H1 (cell line): Measurements from ENCODE around the gene RNGTT. TPM values are rescaled to one million over a fixed set of nuclear protein-coding genes. Genes with fewer than 3 reads are reported as not detected.

ENCODE experiments used
- CTCF ChIA-PET: fragments of 300-600 bp; sonication (Branson Sonifier 250); formaldehyde crosslinking; loops from one replicate; lab custom pipeline; 2021; ENCODE audit not compliant: partially characterized antibody; lab: Charles Lee
- POLR2A ChIA-PET: fragments of 300-600 bp; sonication (Branson Sonifier 250); formaldehyde crosslinking; loops from one replicate; lab custom pipeline; 2021; ENCODE audit warnings: inconsistent platforms; ENCODE audit not compliant: partially characterized antibody; lab: Charles Lee
- DNase-seq, 2 experiments: peaks; one replicate each; pipeline versions ENCODE4 v3.0.0 to v3.0.0-alpha.2; 2010 to 2022; ENCODE audit warnings: low spot score in 2 of 2, low read depth in 1 of 2, mixed read lengths in 1 of 2
- FAIRE-seq: peaks from 2 replicates; lab custom pipeline; 2011; peaks lifted over from hg19 to GRCh38; lab: Jason Lieb, UNC
- H2AFZ ChIP-seq: 2 replicates; pipeline ENCODE4 v1.8.1; 2012; ENCODE audit warnings: low read length, inconsistent platforms
- H2AK5ac ChIP-seq: 2 replicates; pipeline ENCODE4 v1.6.1; 2013; ENCODE audit warnings: low read depth, low read length
- H2BK120ac ChIP-seq: replicated peaks from 2 replicates; pipeline ENCODE3; 2013; ENCODE audit warnings: low read depth, low read length, inconsistent platforms
- H2BK12ac ChIP-seq: 2 replicates; pipeline ENCODE4 v1.6.1; 2013; ENCODE audit warnings: low read depth, low read length
- H2BK15ac ChIP-seq: 2 replicates; pipeline ENCODE4 v1.6.1; 2013; ENCODE audit warnings: low read length
- H2BK20ac ChIP-seq: 2 replicates; pipeline ENCODE4 v1.6.1; 2013; ENCODE audit warnings: low read length
- H2BK5ac ChIP-seq: 2 replicates; pipeline ENCODE4 v1.6.1; 2013; ENCODE audit warnings: low read depth, low read length
- H3K14ac ChIP-seq: 2 replicates; pipeline ENCODE4 v1.6.1; 2013; ENCODE audit warnings: inconsistent platforms; ENCODE audit not compliant: insufficient read length
- H3K18ac ChIP-seq: 2 replicates; pipeline ENCODE4 v1.6.1; 2013; ENCODE audit warnings: low read length; ENCODE audit errors: extremely low read depth
- H3K23ac ChIP-seq: 2 replicates; pipeline ENCODE4 v1.6.1; 2013; ENCODE audit warnings: inconsistent platforms; ENCODE audit not compliant: insufficient read length
- H3K23me2 ChIP-seq: 2 replicates; pipeline ENCODE4 v1.6.1; 2013; ENCODE audit warnings: low read depth, low read length
- H3K27ac ChIP-seq: 2 replicates; pipeline ENCODE4 v1.6.1; 2011; ENCODE audit warnings: low read depth, low read length, inconsistent platforms
- H3K27me3 ChIP-seq, 4 experiments: replicated peaks in 1 of 4; 1 replicate in 1 of 4; 2 replicates in 3 of 4; pipeline versions ENCODE4 v1.6.1 to v1.8.1; 2011 to 2013; ENCODE audit warnings: low read length in 3 of 4, mild to moderate bottlenecking in 3 of 4, inconsistent platforms in 2 of 4, mixed read lengths in 2 of 4, moderate library complexity in 1 of 4; ENCODE audit not compliant: control insufficient read depth in 3 of 4, insufficient read depth in 3 of 4; ENCODE audit errors: extremely low read depth in 1 of 4
- H3K36me3 ChIP-seq, 4 experiments: 2 replicates each; pipeline versions ENCODE4 v1.6.1 to v1.8.1; 2011 to 2013; ENCODE audit warnings: mild to moderate bottlenecking in 4 of 4, low read length in 3 of 4, moderate library complexity in 2 of 4, control low read depth in 1 of 4, inconsistent platforms in 1 of 4; ENCODE audit not compliant: insufficient read depth in 4 of 4, control insufficient read depth in 2 of 4
- H3K4ac ChIP-seq: replicated peaks from 2 replicates; pipeline ENCODE3; 2013; ENCODE audit warnings: low read length, low read depth, mixed read lengths, inconsistent platforms; ENCODE audit not compliant: insufficient read length
- H3K4me1 ChIP-seq, 4 experiments: replicated peaks in 1 of 4; 1 replicate in 1 of 4; 2 replicates in 3 of 4; pipeline versions ENCODE4 v1.6.1 to v1.8.1; 2011 to 2013; ENCODE audit warnings: low read length in 3 of 4, inconsistent platforms in 2 of 4, mixed read lengths in 1 of 4; ENCODE audit not compliant: insufficient read depth in 4 of 4, control insufficient read depth in 3 of 4
- H3K4me2 ChIP-seq, 2 experiments: 2 replicates each; pipeline versions ENCODE4 v1.6.1 to v1.8.1; 2011 to 2013; ENCODE audit warnings: low read depth in 2 of 2, low read length in 2 of 2, control low read depth in 1 of 2, inconsistent platforms in 1 of 2, mild to moderate bottlenecking in 1 of 2; ENCODE audit not compliant: insufficient read depth in 1 of 2
- H3K4me3 ChIP-seq, 4 experiments: fragments of 200-600, 300-600 bp in 1 of 4; sonication (generic), shearing (Covaris generic), sonication (Bioruptor Twin) in 1 of 4; 2 replicates each; pipeline versions ENCODE4 v1.5.1 to v1.8.1; 2011 to 2016; ENCODE audit warnings: low read length in 4 of 4, low read depth in 3 of 4, control low read depth in 2 of 4, inconsistent platforms in 2 of 4, mild to moderate bottlenecking in 2 of 4, mixed read lengths in 1 of 4, moderate library complexity in 1 of 4; ENCODE audit not compliant: insufficient read depth in 2 of 4; ENCODE audit errors: extremely low read depth in 1 of 4
- H3K56ac ChIP-seq: replicated peaks from 2 replicates; pipeline ENCODE3; 2013; ENCODE audit warnings: low read depth, mild to moderate bottlenecking, mixed read lengths, low read length, inconsistent platforms; ENCODE audit not compliant: insufficient read length
- H3K79me1 ChIP-seq: 2 replicates; pipeline ENCODE4 v1.6.1; 2013; ENCODE audit warnings: low read depth, low read length, control low read depth
- H3K79me2 ChIP-seq, 2 experiments: 2 replicates each; pipeline versions ENCODE4 v1.6.1 to v1.8.1; 2012 to 2013; ENCODE audit warnings: low read length in 2 of 2, mild to moderate bottlenecking in 2 of 2, inconsistent platforms in 1 of 2; ENCODE audit not compliant: insufficient read depth in 2 of 2, control insufficient read depth in 1 of 2
- H3K9ac ChIP-seq, 4 experiments: replicated peaks in 1 of 4; 1 replicate in 1 of 4; 2 replicates in 3 of 4; pipeline versions ENCODE4 v1.6.1 to v1.8.1; 2011 to 2013; ENCODE audit warnings: low read depth in 3 of 4, low read length in 3 of 4, control low read depth in 2 of 4, mild to moderate bottlenecking in 2 of 4, moderate library complexity in 2 of 4, inconsistent platforms in 1 of 4; ENCODE audit errors: extremely low read depth in 1 of 4
- H3K9me3 ChIP-seq, 2 experiments: 2 replicates each; pipeline versions ENCODE4 v1.6.1 to v1.8.1; 2012 to 2013; ENCODE audit warnings: mild to moderate bottlenecking in 2 of 2, moderate library complexity in 2 of 2, control low read depth in 1 of 2, inconsistent platforms in 1 of 2, low read depth in 1 of 2, low read length in 1 of 2, mixed read lengths in 1 of 2; ENCODE audit not compliant: insufficient read depth in 2 of 2
- H4K20me1 ChIP-seq, 2 experiments: replicated peaks in 1 of 2; 2 replicates each; pipeline versions ENCODE3 to v1.8.1; 2011 to 2013; ENCODE audit warnings: inconsistent platforms in 2 of 2, low read length in 2 of 2, mild to moderate bottlenecking in 1 of 2; ENCODE audit not compliant: insufficient read depth in 2 of 2, control insufficient read depth in 1 of 2
- H4K5ac ChIP-seq: 2 replicates; pipeline ENCODE4 v1.6.1; 2013; ENCODE audit warnings: low read length, low read depth, mixed read lengths, inconsistent platforms; ENCODE audit not compliant: insufficient read length
- H4K8ac ChIP-seq: 2 replicates; pipeline ENCODE4 v1.8.0; 2013; ENCODE audit warnings: mild to moderate bottlenecking, moderate library complexity, low read length, inconsistent platforms; ENCODE audit not compliant: insufficient read depth; ENCODE audit errors: extremely low read depth
- H4K91ac ChIP-seq: replicated peaks from 2 replicates; pipeline ENCODE3; 2013; ENCODE audit warnings: low read length, mixed read lengths, inconsistent platforms; ENCODE audit not compliant: insufficient read length
- ATF3 ChIP-seq: IDR thresholded peaks from 2 replicates; pipeline ENCODE4 v1.6.1; 2011; ENCODE audit warnings: low read depth, mild to moderate bottlenecking, low read length; ENCODE audit not compliant: insufficient read depth
- BRCA1 ChIP-seq: IDR thresholded peaks from 2 replicates; pipeline ENCODE4 v1.6.1; 2012; ENCODE audit warnings: low read depth, low read length, improper control_type of control experiment
- CEBPB ChIP-seq: IDR thresholded peaks from 2 replicates; pipeline ENCODE4 v1.6.1; 2012; ENCODE audit warnings: low read depth, low read length
- JUN ChIP-seq: IDR thresholded peaks from 2 replicates; pipeline ENCODE4 v1.6.1; 2011; ENCODE audit warnings: low read depth, mild to moderate bottlenecking, improper control_type of control experiment, low read length
- KDM4A ChIP-seq: IDR thresholded peaks from one replicate; pipeline ENCODE4 v1.7.1; 2012; ENCODE audit warnings: low read depth, mild to moderate bottlenecking, moderate library complexity, low read length, inconsistent platforms; ENCODE audit not compliant: severe bottlenecking
- MAFK ChIP-seq: IDR thresholded peaks from 2 replicates; pipeline ENCODE4 v1.6.1; 2012; ENCODE audit warnings: low read depth, mild to moderate bottlenecking, improper control_type of control experiment, low read length
- PHF8 ChIP-seq: fragments of 200-600 bp; sonication (generic); conservative IDR thresholded peaks from 2 replicates; pipeline ENCODE4 v1.7.1; 2012; ENCODE audit warnings: low read depth, mild to moderate bottlenecking, inconsistent platforms, low read length, moderate library complexity
- POLR2A ChIP-seq, 2 experiments: IDR thresholded peaks; 1 replicate in 1 of 2; 2 replicates in 1 of 2; pipeline ENCODE4 v1.6.1; 2011; ENCODE audit warnings: low read depth in 2 of 2, low read length in 2 of 2, mild to moderate bottlenecking in 2 of 2; ENCODE audit errors: control extremely low read depth in 1 of 2
- RAD21 ChIP-seq, 2 experiments: IDR thresholded peaks in 1 of 2; conservative IDR thresholded peaks in 1 of 2; 2 replicates each; pipeline ENCODE4 v1.6.1; 2011; ENCODE audit warnings: low read depth in 2 of 2, low read length in 2 of 2, improper control_type of control experiment in 1 of 2, inconsistent platforms in 1 of 2, mild to moderate bottlenecking in 1 of 2, moderate library complexity in 1 of 2
- RNF2 ChIP-seq: fragments of 200-900, 300-1000 bp; sonication (generic); IDR thresholded peaks from 2 replicates; pipeline ENCODE4 v1.7.1; 2016; ENCODE audit warnings: borderline replicate concordance, low read depth, mild to moderate bottlenecking, antibody characterized with exemption, low read length; ENCODE audit not compliant: poor library complexity, severe bottlenecking; ENCODE audit errors: missing control alignments
- SRF ChIP-seq: IDR thresholded peaks from 2 replicates; pipeline ENCODE4 v1.6.1; 2011; ENCODE audit warnings: mild to moderate bottlenecking, low read depth, low read length, moderate library complexity
- TEAD4 ChIP-seq: IDR thresholded peaks from 2 replicates; pipeline ENCODE4 v1.6.1; 2012; ENCODE audit warnings: low read depth, low read length, inconsistent platforms, mixed read lengths
- ZNF274 ChIP-seq: IDR thresholded peaks from 2 replicates; pipeline ENCODE4 v1.7.0; 2012; ENCODE audit warnings: low read length, borderline replicate concordance; ENCODE audit errors: extremely low read depth
- WGBS, 2 experiments: shearing (Covaris generic) in 1 of 2; methylation state at CpG; one replicate each; pipeline versions ENCODE4 v1.1.6 to v1.1.7; 2013 to 2015; ENCODE audit warnings: low lambda C conversion rate in 2 of 2, mixed read lengths in 2 of 2, inconsistent platforms in 1 of 2, low coverage in 1 of 2, missing lambda C conversion rate in 1 of 2; ENCODE audit not compliant: insufficient replicate concordance in 2 of 2, insufficient coverage in 1 of 2, insufficient read length in 1 of 2; ENCODE audit errors: extremely low coverage in 1 of 2, missing lambda C conversion rate in 1 of 2; 5-methylcytosine and 5-hydroxymethylcytosine counted together
- polyA plus RNA-seq, 7 experiments: library from polyadenylated mRNA; depleted of rRNA in 3 of 7; stranded (reverse) in 5 of 7; unstranded in 2 of 7; fragments of >200 nt in 5 of 7; fragments of 200-250 nt in 2 of 7; gene quantifications; 1 replicate in 5 of 7; 2 replicates in 1 of 7; 4 replicates in 1 of 7; pipeline versions ENCODE4 v1.2.1 to v1.2.3, GENCODE V29; 2011 to 2013; ENCODE audit warnings: missing spikeins in 2 of 7, mixed read lengths in 2 of 7
- total RNA-seq: library from RNA; stranded (reverse); fragmentation: NEBNext Ultra II Directional; extraction: Animal tissue kit (Norgen Biotek cat#: 25700); gene quantifications from 2 replicates; pipeline ENCODE4 v1.2.1, GENCODE V29; 2021

RNGTT gene
- total and polyA plus RNA-seq, 2 of the 8 experiments (the other 6 are each of a cell fraction or from before 2014, with no cell fraction given): 3.6 to 21.2 TPM

DNA sequence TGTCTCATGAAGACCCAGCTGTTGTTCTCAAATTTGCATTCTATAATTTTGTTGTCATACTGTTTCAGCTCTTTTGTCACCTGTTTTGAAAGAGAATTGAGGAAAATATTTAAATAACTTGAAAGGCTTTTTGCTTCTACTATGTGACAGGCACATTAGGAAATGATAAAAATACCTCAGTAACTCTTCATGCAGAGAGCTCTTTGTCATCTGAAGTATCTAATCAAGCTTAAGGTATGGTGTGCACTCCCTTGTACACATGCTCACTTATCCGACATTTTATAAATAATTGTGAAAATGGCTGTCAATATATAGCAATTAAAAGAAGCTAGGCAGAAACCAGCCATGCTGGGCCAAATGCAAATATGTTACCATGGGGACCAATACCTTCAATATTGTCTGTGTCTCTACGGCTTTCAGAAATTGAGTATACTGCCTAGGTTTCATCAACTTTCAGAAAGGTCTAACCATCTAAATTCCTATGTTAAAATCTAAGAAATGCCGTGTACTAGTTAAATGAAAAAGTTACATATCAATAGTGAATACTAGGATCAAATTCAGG is 349.0 kb downstream of the RNGTT start:
- Histone ChIP-seq H2AK5ac (no peak overlapping the region), H4K91ac (no peak overlapping the region), H3K23me2 (no peaks in the 10 kb centered on the region), H3K79me1 (no peaks in the 10 kb centered on the region), H3K4ac (no peak overlapping the region), H2BK120ac (no peak overlapping the region), H3K36me3 (peaks cover 0 to 3% (median 0%) of the 10 kb centered on the region in 4 experiments; a peak in 1 of 8 replicates), H2BK5ac (no peak overlapping the region), H4K8ac (no peak overlapping the region), H3K18ac (no peak overlapping the region), H2BK20ac (no peak overlapping the region), H3K27ac (no peak overlapping the region), H3K23ac (no peak overlapping the region), H3K14ac (no peak overlapping the region), H3K4me2 (no peak overlapping the region), H3K4me1 (no peaks in the 10 kb centered on the region), H3K9me3 (no peaks in the 10 kb centered on the region), H2AFZ (no peak overlapping the region), H3K9ac (no peak overlapping the region), H3K56ac (no peak overlapping the region), H4K5ac (no peak overlapping the region), H3K79me2 (no peaks in the 10 kb centered on the region), H2BK12ac (no peak overlapping the region), H2BK15ac (no peak overlapping the region), H3K4me3 (no peak overlapping the region), H4K20me1 (no peaks in the 10 kb centered on the region), H3K27me3 (no peaks in the 10 kb centered on the region)
- ChIA-PET POLR2A (interaction anchor here (1.6 kb wide), 1 partner anchor 10 kb away, joined by 3 read pairs; no protein-coding TSS in a partner anchor), CTCF (no interaction called here)
- WGBS, 2 experiments: 90% methylated on average over 3 of the region's 3 CpGs; no CpG with 5 or more reads in 1 of the 2 experiments
- DNase-seq (no peak), FAIRE-seq (no peak)
- no peak for TF ChIP-seq MAFK
- TF ChIP-seq RAD21 (IDR thresholded peaks at IDR 0.05 in 1 of 2, conservative IDR thresholded peaks at IDR 0.05 in 1 of 2; ENCODE audit: low read depth in 2 of 2, low read length in 2 of 2): no peak
- TF ChIP-seq SRF: no peak
- TF ChIP-seq BRCA1: no peak
- TF ChIP-seq CEBPB: no peak
- no peak for TF ChIP-seq ATF3
- no peak for TF ChIP-seq KDM4A
- no peak for TF ChIP-seq JUN
- TF ChIP-seq TEAD4: no peak
- TF ChIP-seq ZNF274: no peak
- no peak for TF ChIP-seq PHF8
- no peak for TF ChIP-seq RNF2
- no peak for TF ChIP-seq POLR2A (IDR thresholded peaks at IDR 0.05; ENCODE audit: control extremely low read depth in 1 of 2, low read depth in 2 of 2, low read length in 2 of 2)
